H1 (cell line): ENCODE data around the gene GBP2. TPM values are rescaled to one million over a fixed set of nuclear protein-coding genes. Genes with fewer than 3 reads are reported as not detected.

Experiments used
- CTCF ChIA-PET: fragments of 300-600 bp; sonication (Branson Sonifier 250); formaldehyde crosslinking; loops from one replicate; lab custom pipeline; 2021; ENCODE audit not compliant: partially characterized antibody; lab: Charles Lee
- POLR2A ChIA-PET: fragments of 300-600 bp; sonication (Branson Sonifier 250); formaldehyde crosslinking; loops from one replicate; lab custom pipeline; 2021; ENCODE audit warnings: inconsistent platforms; ENCODE audit not compliant: partially characterized antibody; lab: Charles Lee
- DNase-seq, 2 experiments: peaks; one replicate each; pipeline versions ENCODE4 v3.0.0 to v3.0.0-alpha.2; 2010 to 2022; ENCODE audit warnings: low spot score in 2 of 2, low read depth in 1 of 2, mixed read lengths in 1 of 2
- FAIRE-seq: peaks from 2 replicates; lab custom pipeline; 2011; peaks lifted over from hg19 to GRCh38; lab: Jason Lieb, UNC
- H2AFZ ChIP-seq: 2 replicates; pipeline ENCODE4 v1.8.1; 2012; ENCODE audit warnings: low read length, inconsistent platforms
- H2AK5ac ChIP-seq: 2 replicates; pipeline ENCODE4 v1.6.1; 2013; ENCODE audit warnings: low read depth, low read length
- H2BK120ac ChIP-seq: replicated peaks from 2 replicates; pipeline ENCODE3; 2013; ENCODE audit warnings: low read depth, low read length, inconsistent platforms
- H2BK12ac ChIP-seq: 2 replicates; pipeline ENCODE4 v1.6.1; 2013; ENCODE audit warnings: low read depth, low read length
- H2BK15ac ChIP-seq: 2 replicates; pipeline ENCODE4 v1.6.1; 2013; ENCODE audit warnings: low read length
- H2BK20ac ChIP-seq: 2 replicates; pipeline ENCODE4 v1.6.1; 2013; ENCODE audit warnings: low read length
- H2BK5ac ChIP-seq: 2 replicates; pipeline ENCODE4 v1.6.1; 2013; ENCODE audit warnings: low read depth, low read length
- H3K14ac ChIP-seq: 2 replicates; pipeline ENCODE4 v1.6.1; 2013; ENCODE audit warnings: inconsistent platforms; ENCODE audit not compliant: insufficient read length
- H3K18ac ChIP-seq: 2 replicates; pipeline ENCODE4 v1.6.1; 2013; ENCODE audit warnings: low read length; ENCODE audit errors: extremely low read depth
- H3K23ac ChIP-seq: 2 replicates; pipeline ENCODE4 v1.6.1; 2013; ENCODE audit warnings: inconsistent platforms; ENCODE audit not compliant: insufficient read length
- H3K23me2 ChIP-seq: 2 replicates; pipeline ENCODE4 v1.6.1; 2013; ENCODE audit warnings: low read depth, low read length
- H3K27ac ChIP-seq: 2 replicates; pipeline ENCODE4 v1.6.1; 2011; ENCODE audit warnings: low read depth, low read length, inconsistent platforms
- H3K27me3 ChIP-seq, 4 experiments: replicated peaks in 1 of 4; 1 replicate in 1 of 4; 2 replicates in 3 of 4; pipeline versions ENCODE4 v1.6.1 to v1.8.1; 2011 to 2013; ENCODE audit warnings: low read length in 3 of 4, mild to moderate bottlenecking in 3 of 4, inconsistent platforms in 2 of 4, mixed read lengths in 2 of 4, moderate library complexity in 1 of 4; ENCODE audit not compliant: control insufficient read depth in 3 of 4, insufficient read depth in 3 of 4; ENCODE audit errors: extremely low read depth in 1 of 4
- H3K36me3 ChIP-seq, 4 experiments: 2 replicates each; pipeline versions ENCODE4 v1.6.1 to v1.8.1; 2011 to 2013; ENCODE audit warnings: mild to moderate bottlenecking in 4 of 4, low read length in 3 of 4, moderate library complexity in 2 of 4, control low read depth in 1 of 4, inconsistent platforms in 1 of 4; ENCODE audit not compliant: insufficient read depth in 4 of 4, control insufficient read depth in 2 of 4
- H3K4ac ChIP-seq: replicated peaks from 2 replicates; pipeline ENCODE3; 2013; ENCODE audit warnings: low read length, low read depth, mixed read lengths, inconsistent platforms; ENCODE audit not compliant: insufficient read length
- H3K4me1 ChIP-seq, 4 experiments: replicated peaks in 1 of 4; 1 replicate in 1 of 4; 2 replicates in 3 of 4; pipeline versions ENCODE4 v1.6.1 to v1.8.1; 2011 to 2013; ENCODE audit warnings: low read length in 3 of 4, inconsistent platforms in 2 of 4, mixed read lengths in 1 of 4; ENCODE audit not compliant: insufficient read depth in 4 of 4, control insufficient read depth in 3 of 4
- H3K4me2 ChIP-seq, 2 experiments: 2 replicates each; pipeline versions ENCODE4 v1.6.1 to v1.8.1; 2011 to 2013; ENCODE audit warnings: low read depth in 2 of 2, low read length in 2 of 2, control low read depth in 1 of 2, inconsistent platforms in 1 of 2, mild to moderate bottlenecking in 1 of 2; ENCODE audit not compliant: insufficient read depth in 1 of 2
- H3K4me3 ChIP-seq, 4 experiments: fragments of 200-600, 300-600 bp in 1 of 4; sonication (generic), shearing (Covaris generic), sonication (Bioruptor Twin) in 1 of 4; 2 replicates each; pipeline versions ENCODE4 v1.5.1 to v1.8.1; 2011 to 2016; ENCODE audit warnings: low read length in 4 of 4, low read depth in 3 of 4, control low read depth in 2 of 4, inconsistent platforms in 2 of 4, mild to moderate bottlenecking in 2 of 4, mixed read lengths in 1 of 4, moderate library complexity in 1 of 4; ENCODE audit not compliant: insufficient read depth in 2 of 4; ENCODE audit errors: extremely low read depth in 1 of 4
- H3K56ac ChIP-seq: replicated peaks from 2 replicates; pipeline ENCODE3; 2013; ENCODE audit warnings: low read depth, mild to moderate bottlenecking, mixed read lengths, low read length, inconsistent platforms; ENCODE audit not compliant: insufficient read length
- H3K79me1 ChIP-seq: 2 replicates; pipeline ENCODE4 v1.6.1; 2013; ENCODE audit warnings: low read depth, low read length, control low read depth
- H3K79me2 ChIP-seq, 2 experiments: 2 replicates each; pipeline versions ENCODE4 v1.6.1 to v1.8.1; 2012 to 2013; ENCODE audit warnings: low read length in 2 of 2, mild to moderate bottlenecking in 2 of 2, inconsistent platforms in 1 of 2; ENCODE audit not compliant: insufficient read depth in 2 of 2, control insufficient read depth in 1 of 2
- H3K9ac ChIP-seq, 4 experiments: replicated peaks in 1 of 4; 1 replicate in 1 of 4; 2 replicates in 3 of 4; pipeline versions ENCODE4 v1.6.1 to v1.8.1; 2011 to 2013; ENCODE audit warnings: low read depth in 3 of 4, low read length in 3 of 4, control low read depth in 2 of 4, mild to moderate bottlenecking in 2 of 4, moderate library complexity in 2 of 4, inconsistent platforms in 1 of 4; ENCODE audit errors: extremely low read depth in 1 of 4
- H3K9me3 ChIP-seq, 2 experiments: 2 replicates each; pipeline versions ENCODE4 v1.6.1 to v1.8.1; 2012 to 2013; ENCODE audit warnings: mild to moderate bottlenecking in 2 of 2, moderate library complexity in 2 of 2, control low read depth in 1 of 2, inconsistent platforms in 1 of 2, low read depth in 1 of 2, low read length in 1 of 2, mixed read lengths in 1 of 2; ENCODE audit not compliant: insufficient read depth in 2 of 2
- H4K20me1 ChIP-seq, 2 experiments: replicated peaks in 1 of 2; 2 replicates each; pipeline versions ENCODE3 to v1.8.1; 2011 to 2013; ENCODE audit warnings: inconsistent platforms in 2 of 2, low read length in 2 of 2, mild to moderate bottlenecking in 1 of 2; ENCODE audit not compliant: insufficient read depth in 2 of 2, control insufficient read depth in 1 of 2
- H4K5ac ChIP-seq: 2 replicates; pipeline ENCODE4 v1.6.1; 2013; ENCODE audit warnings: low read length, low read depth, mixed read lengths, inconsistent platforms; ENCODE audit not compliant: insufficient read length
- H4K8ac ChIP-seq: 2 replicates; pipeline ENCODE4 v1.8.0; 2013; ENCODE audit warnings: mild to moderate bottlenecking, moderate library complexity, low read length, inconsistent platforms; ENCODE audit not compliant: insufficient read depth; ENCODE audit errors: extremely low read depth
- H4K91ac ChIP-seq: replicated peaks from 2 replicates; pipeline ENCODE3; 2013; ENCODE audit warnings: low read length, mixed read lengths, inconsistent platforms; ENCODE audit not compliant: insufficient read length
- ATF3 ChIP-seq: IDR thresholded peaks from 2 replicates; pipeline ENCODE4 v1.6.1; 2011; ENCODE audit warnings: low read depth, mild to moderate bottlenecking, low read length; ENCODE audit not compliant: insufficient read depth
- BACH1 ChIP-seq: IDR thresholded peaks from 2 replicates; pipeline ENCODE4 v1.6.1; 2012; ENCODE audit warnings: low read length, improper control_type of control experiment
- CBX8 ChIP-seq: fragments of 300-800, 300-1000 bp; sonication (generic); IDR thresholded peaks from 2 replicates; pipeline ENCODE4 v1.7.1; 2016; ENCODE audit warnings: low read depth, low read length, borderline replicate concordance
- CTBP2 ChIP-seq: IDR thresholded peaks from 2 replicates; pipeline ENCODE4 v1.7.0; 2011; ENCODE audit warnings: borderline replicate concordance, mild to moderate bottlenecking, moderate library complexity, mixed read lengths, low read length; ENCODE audit not compliant: insufficient read depth, insufficient read length
- GABPA ChIP-seq: IDR thresholded peaks from 2 replicates; pipeline ENCODE4 v1.6.1; 2011; ENCODE audit warnings: mild to moderate bottlenecking, low read length, moderate library complexity, borderline replicate concordance; ENCODE audit not compliant: insufficient read depth
- KDM5A ChIP-seq: fragments of 200-600 bp; IDR thresholded peaks from 2 replicates; pipeline ENCODE4 v1.7.1; 2012; ENCODE audit warnings: mild to moderate bottlenecking, low read length, inconsistent platforms, mixed read lengths
- NRF1 ChIP-seq: IDR thresholded peaks from 2 replicates; pipeline ENCODE4 v1.6.1; 2011; ENCODE audit warnings: mild to moderate bottlenecking, low read depth, low read length, improper control_type of control experiment
- POLR2A ChIP-seq, 2 experiments: IDR thresholded peaks; 1 replicate in 1 of 2; 2 replicates in 1 of 2; pipeline ENCODE4 v1.6.1; 2011; ENCODE audit warnings: low read depth in 2 of 2, low read length in 2 of 2, mild to moderate bottlenecking in 2 of 2; ENCODE audit errors: control extremely low read depth in 1 of 2
- POU5F1 ChIP-seq: IDR thresholded peaks from 2 replicates; pipeline ENCODE4 v1.6.1; 2011; ENCODE audit warnings: low read depth, mild to moderate bottlenecking, low read length, moderate library complexity
- RBBP5 ChIP-seq: IDR thresholded peaks from 2 replicates; pipeline ENCODE4 v1.7.1; 2012; ENCODE audit warnings: low read depth, mild to moderate bottlenecking, inconsistent platforms, low read length, moderate library complexity, borderline replicate concordance
- RXRA ChIP-seq: IDR thresholded peaks from 2 replicates; pipeline ENCODE4 v1.6.1; 2011; ENCODE audit warnings: low read depth, mild to moderate bottlenecking, low read length, moderate library complexity; ENCODE audit not compliant: insufficient read depth
- USF2 ChIP-seq: IDR thresholded peaks from 2 replicates; pipeline ENCODE4 v1.6.1; 2011; ENCODE audit warnings: low read length, improper control_type of control experiment
- WGBS, 2 experiments: shearing (Covaris generic) in 1 of 2; methylation state at CpG; one replicate each; pipeline versions ENCODE4 v1.1.6 to v1.1.7; 2013 to 2015; ENCODE audit warnings: low lambda C conversion rate in 2 of 2, mixed read lengths in 2 of 2, inconsistent platforms in 1 of 2, low coverage in 1 of 2, missing lambda C conversion rate in 1 of 2; ENCODE audit not compliant: insufficient replicate concordance in 2 of 2, insufficient coverage in 1 of 2, insufficient read length in 1 of 2; ENCODE audit errors: extremely low coverage in 1 of 2, missing lambda C conversion rate in 1 of 2; 5-methylcytosine and 5-hydroxymethylcytosine counted together
- polyA plus RNA-seq, 7 experiments: library from polyadenylated mRNA; depleted of rRNA in 3 of 7; stranded (reverse) in 5 of 7; unstranded in 2 of 7; fragments of >200 nt in 5 of 7; fragments of 200-250 nt in 2 of 7; gene quantifications; 1 replicate in 5 of 7; 2 replicates in 1 of 7; 4 replicates in 1 of 7; pipeline versions ENCODE4 v1.2.1 to v1.2.3, GENCODE V29; 2011 to 2013; ENCODE audit warnings: missing spikeins in 2 of 7, mixed read lengths in 2 of 7
- total RNA-seq: library from RNA; stranded (reverse); fragmentation: NEBNext Ultra II Directional; extraction: Animal tissue kit (Norgen Biotek cat#: 25700); gene quantifications from 2 replicates; pipeline ENCODE4 v1.2.1, GENCODE V29; 2021

The GBP2 gene
- total and polyA plus RNA-seq, 2 of the 8 experiments (the other 6 are each of a cell fraction or from before 2014, with no cell fraction given) = not detected

- Histone ChIP-seq H3K79me1 (no peaks in the 10 kb centered on the region), H2BK20ac (no peak overlapping the region), H4K20me1 (no peaks in the 10 kb centered on the region), H2AFZ (peak overlapping the region; percentile 41; the same call in 1 of the 2 replicates), H3K4me3 (no peak overlapping the region), H4K5ac (no peak overlapping the region), H3K14ac (no peak overlapping the region), H3K4ac (no peak overlapping the region), H3K79me2 (no peaks in the 10 kb centered on the region), H3K36me3 (no peaks in the 10 kb centered on the region), H2BK120ac (no peak overlapping the region), H3K56ac (no peak overlapping the region), H2BK15ac (no peak overlapping the region), H3K4me1 (no peaks in the 10 kb centered on the region), H2BK5ac (no peak overlapping the region), H3K23me2 (no peaks in the 10 kb centered on the region), H3K9me3 (no peaks in the 10 kb centered on the region), H3K27ac (no peak overlapping the region), H2AK5ac (no peak overlapping the region), H2BK12ac (no peak overlapping the region), H3K9ac (no peak overlapping the region), H3K18ac (no peak overlapping the region), H3K4me2 (no peak overlapping the region), H3K27me3 (peaks cover 0 to 1% (median 0%) of the 10 kb centered on the region in 4 experiments; a peak in 1 of 7 replicates), H4K8ac (no peak overlapping the region), H3K23ac (no peak overlapping the region), H4K91ac (no peak overlapping the region)
- WGBS, 2 experiments = 79% methylated on average over 3 of the region's 3 CpGs; no CpG with 5 or more reads in 1 of the 2 experiments
- FAIRE-seq = no peak
- DNase-seq = no peak
- ChIA-PET POLR2A (no interaction called here), CTCF (no interaction called here)
- TF ChIP-seq RBBP5 (no peak), GABPA (no peak), KDM5A (no peak), USF2 (no peak), ATF3 (no peak), BACH1 (no peak), CBX8 (no peak), RXRA (no peak), CTBP2 (no peak), NRF1 (no peak), POLR2A (IDR thresholded peaks at IDR 0.05; ENCODE audit: control extremely low read depth in 1 of 2, low read depth in 2 of 2, low read length in 2 of 2) (no peak), POU5F1 (no peak)
Observed at GRCh38 chr1:89125240-89125912, 538 bp downstream of the GBP2 start.
